PC-3 (cell line): Measurements from ENCODE around the gene SETBP1. TPM values are rescaled to one million over a fixed set of nuclear protein-coding genes. Genes with fewer than 3 reads are reported as not detected.
"Not testable (repeated sequence)": the region's sequence is repeated elsewhere in the genome, so short reads cannot be mapped to it uniquely, and the experiment has no call there.

Experiments
- ATAC-seq: fragments of 200-7000 bp; cut with Tn5 transposase; 2 replicates; pipeline ENCODE4 v1.9.1; 2020; ENCODE audit warnings: mild to moderate bottlenecking, moderate library complexity
- BruUV-seq: library from RNA; stranded (reverse); fragments of 400-500 nt; replicated peaks from 2 replicates; lab custom pipeline; 2021; lab: Mats Ljungman, UMichigan
- CTCF ChIA-PET: fragments of 300-600 bp; sonication (Branson Sonifier 250); formaldehyde crosslinking; loops from one replicate; lab custom pipeline; 2022; ENCODE audit warnings: antibody characterized with exemption; lab: Charles Lee
- POLR2A ChIA-PET: fragments of 300-600 bp; sonication (Branson Sonifier 250); formaldehyde crosslinking; loops from one replicate; lab custom pipeline; 2022; ENCODE audit warnings: antibody characterized with exemption; ENCODE audit not compliant: unreplicated experiment; lab: Charles Lee
- DNase-seq: peaks from one replicate; pipeline ENCODE4 v3.0.0-alpha.2; 2015
- H2AFZ ChIP-seq: fragments of 300-600 bp; sonication (generic); 2 replicates; pipeline ENCODE4 v1.6.0; 2016; ENCODE audit warnings: antibody characterized with exemption, low read length
- H3F3A ChIP-seq: fragments of 300-600 bp; sonication (generic); one replicate; pipeline ENCODE4 v1.6.0; 2017; ENCODE audit warnings: antibody characterized with exemption, low read length, control low read depth, mild to moderate bottlenecking; ENCODE audit not compliant: unreplicated experiment
- H3K27ac ChIP-seq: fragments of 300-600 bp; sonication (generic); 2 replicates; pipeline ENCODE4 v1.5.1; 2016; ENCODE audit warnings: mild to moderate bottlenecking, low read length
- H3K27me3 ChIP-seq: fragments of 300-600 bp; sonication (generic); 2 replicates; pipeline ENCODE4 v1.6.1; 2016; ENCODE audit warnings: low read length, mixed read lengths
- H3K36me3 ChIP-seq: fragments of 300-600 bp; sonication (generic); 2 replicates; pipeline ENCODE4 v1.6.1; 2016; ENCODE audit warnings: low read depth, mixed run types, low read length, mixed read lengths
- H3K4me1 ChIP-seq: fragments of 300-600 bp; sonication (generic); 2 replicates; pipeline ENCODE4 v1.5.1; 2016; ENCODE audit warnings: low read length; ENCODE audit not compliant: insufficient read depth
- H3K4me2 ChIP-seq: fragments of 300-600 bp; sonication (generic); 2 replicates; pipeline ENCODE4 v1.6.0; 2016; ENCODE audit warnings: low read length
- H3K4me3 ChIP-seq: fragments of 300-600 bp; sonication (generic); 2 replicates; pipeline ENCODE4 v1.5.1; 2016; ENCODE audit warnings: mild to moderate bottlenecking, low read length, mixed read lengths
- H3K79me2 ChIP-seq: fragments of 300-600 bp; sonication (generic); 2 replicates; pipeline ENCODE4 v1.6.1; 2017; ENCODE audit warnings: low read length, mixed read lengths
- H3K9ac ChIP-seq: fragments of 300-600 bp; sonication (generic); 2 replicates; pipeline ENCODE4 v1.6.0; 2016; ENCODE audit warnings: mild to moderate bottlenecking, low read length
- H3K9me2 ChIP-seq: fragments of 300-600 bp; sonication (generic); replicated peaks from 2 replicates; pipeline ENCODE4 v1.6.1; 2016; ENCODE audit warnings: mixed run types, low read length, mixed read lengths
- H3K9me3 ChIP-seq: fragments of 300-600 bp; sonication (generic); 2 replicates; pipeline ENCODE4 v1.6.1; 2016; ENCODE audit warnings: low read length, mixed read lengths
- H4K20me1 ChIP-seq: fragments of 300-600 bp; sonication (generic); 2 replicates; pipeline ENCODE4 v1.6.1; 2016; ENCODE audit warnings: low read length, mixed read lengths
- EZH2 ChIP-seq: fragments of 300-600 bp; sonication (generic); IDR thresholded peaks from one replicate; pipeline ENCODE4 v1.6.1; 2017; ENCODE audit warnings: antibody characterized with exemption, mild to moderate bottlenecking, low read length; ENCODE audit not compliant: unreplicated experiment
- EZH2phosphoT487 ChIP-seq: fragments of 300-600 bp; sonication (generic); IDR thresholded peaks from 2 replicates; pipeline ENCODE4 v1.6.1; 2018; ENCODE audit warnings: mild to moderate bottlenecking, antibody characterized with exemption, low read length, borderline replicate concordance
- intact Hi-C: fragments of 100-400 bp; cut with micrococcal nuclease; formaldehyde crosslinking; loops from 2 replicates; pipeline ENCODE4 v1.9.0; 2023
- total RNA-seq: library from RNA; depleted of rRNA; stranded (reverse); fragments of >200 nt; gene quantifications from 2 replicates; pipeline ENCODE4 v1.2.3, GENCODE V29; 2014
- TF ChIP-seq, protein P1 (sequence below): fragments of 300-600 bp; sonication (generic); conservative IDR thresholded peaks from 2 replicates; pipeline ENCODE4 v1.5.1; 2017; ENCODE audit warnings: antibody characterized with exemption, low read depth, mild to moderate bottlenecking, low read length

Gene SETBP1
- total RNA-seq, 1 experiment from 2014 or later: 2.3 TPM

- Histone ChIP-seq H3K36me3 (no peaks in the 10 kb centered on the region), H2AFZ (no peak overlapping the region), H3K79me2 (no peaks in the 10 kb centered on the region), H3K4me1 (no peaks in the 10 kb centered on the region), H3F3A (no peaks in the 10 kb centered on the region), H3K4me3 (no peak overlapping the region), H3K9me2 (no peaks in the 10 kb centered on the region), H4K20me1 (no peaks in the 10 kb centered on the region), H3K27me3 (no peaks in the 10 kb centered on the region), H3K4me2 (no peak overlapping the region), H3K9me3 (no peaks in the 10 kb centered on the region), H3K9ac (no peak overlapping the region), H3K27ac (no peak overlapping the region)
- TF ChIP-seq, protein P1, sequence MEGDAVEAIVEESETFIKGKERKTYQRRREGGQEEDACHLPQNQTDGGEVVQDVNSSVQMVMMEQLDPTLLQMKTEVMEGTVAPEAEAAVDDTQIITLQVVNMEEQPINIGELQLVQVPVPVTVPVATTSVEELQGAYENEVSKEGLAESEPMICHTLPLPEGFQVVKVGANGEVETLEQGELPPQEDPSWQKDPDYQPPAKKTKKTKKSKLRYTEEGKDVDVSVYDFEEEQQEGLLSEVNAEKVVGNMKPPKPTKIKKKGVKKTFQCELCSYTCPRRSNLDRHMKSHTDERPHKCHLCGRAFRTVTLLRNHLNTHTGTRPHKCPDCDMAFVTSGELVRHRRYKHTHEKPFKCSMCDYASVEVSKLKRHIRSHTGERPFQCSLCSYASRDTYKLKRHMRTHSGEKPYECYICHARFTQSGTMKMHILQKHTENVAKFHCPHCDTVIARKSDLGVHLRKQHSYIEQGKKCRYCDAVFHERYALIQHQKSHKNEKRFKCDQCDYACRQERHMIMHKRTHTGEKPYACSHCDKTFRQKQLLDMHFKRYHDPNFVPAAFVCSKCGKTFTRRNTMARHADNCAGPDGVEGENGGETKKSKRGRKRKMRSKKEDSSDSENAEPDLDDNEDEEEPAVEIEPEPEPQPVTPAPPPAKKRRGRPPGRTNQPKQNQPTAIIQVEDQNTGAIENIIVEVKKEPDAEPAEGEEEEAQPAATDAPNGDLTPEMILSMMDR: no peak
- no peak for TF ChIP-seq EZH2
- no peak for TF ChIP-seq EZH2phosphoT487
- ChIA-PET POLR2A (no interaction called here), CTCF (no interaction called here)
- no peak for DNase-seq
- intact Hi-C loops: no loop called here
- BruUV-seq: no TSS peak
- ATAC-seq: no peak
These were observed 117.9 kb downstream of the SETBP1 start for GRCh38 chr18:44798433-44799048.

- CTCF ChIA-PET: no interaction called here
- intact Hi-C loops: no loop called here
- POLR2A ChIA-PET: no interaction called here
- no peak overlapping the region for H2AFZ ChIP-seq
- no peak overlapping the region for H3K27ac ChIP-seq
- no peaks in the 10 kb centered on the region for H4K20me1 ChIP-seq
- no TSS peak for BruUV-seq
- no peak overlapping the region for H3K9ac ChIP-seq
- DNase-seq (no peak), ATAC-seq (no peak)
- H3K4me3 ChIP-seq: no peak overlapping the region
- H3K4me1 ChIP-seq: no peaks in the 10 kb centered on the region
- no peaks in the 10 kb centered on the region for H3K9me2 ChIP-seq
- no peaks in the 10 kb centered on the region for H3K27me3 ChIP-seq
- H3K9me3 ChIP-seq: no peaks in the 10 kb centered on the region
- no peaks in the 10 kb centered on the region for H3K79me2 ChIP-seq
- H3K36me3 ChIP-seq: no peaks in the 10 kb centered on the region
- no peaks in the 10 kb centered on the region for H3F3A ChIP-seq
- H3K4me2 ChIP-seq: no peak overlapping the region
- TF ChIP-seq EZH2phosphoT487 (no peak), EZH2 (no peak)
- TF ChIP-seq, protein P1: no peak
These were observed 118.8 kb downstream of the SETBP1 start for GRCh38 chr18:44799382-44799906.

DNA sequence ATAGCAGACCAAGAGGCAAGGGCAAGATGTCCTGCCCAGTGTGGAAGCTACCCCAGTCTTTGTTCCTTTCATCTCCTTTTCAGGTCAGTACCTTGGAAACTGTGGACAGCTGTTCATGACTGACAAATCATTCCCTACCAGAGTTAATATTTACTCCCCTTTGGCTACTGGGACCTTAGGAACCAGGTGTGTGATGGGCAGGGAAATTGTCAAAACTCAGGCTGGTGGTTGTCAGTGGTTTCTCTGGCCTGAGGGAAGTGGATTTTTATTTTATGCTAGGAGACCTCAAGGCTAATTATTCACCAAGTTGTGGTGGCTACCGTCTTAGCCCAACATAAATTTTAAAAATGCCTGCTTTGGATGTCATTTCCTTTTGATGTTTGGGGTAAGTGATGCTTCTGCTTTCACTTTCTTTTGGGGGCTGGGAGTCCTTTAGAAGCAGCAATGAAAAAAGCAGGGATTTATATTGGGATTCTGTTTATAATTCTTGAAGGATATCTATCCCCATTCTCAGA, 119.3 kb downstream of the SETBP1 start:
- no TSS peak for BruUV-seq
- TF ChIP-seq EZH2 (no peak), EZH2phosphoT487 (no peak)
- TF ChIP-seq, protein P1: no peak
- H3K4me2 ChIP-seq: no peak overlapping the region
- no peaks in the 10 kb centered on the region for H3K9me2 ChIP-seq
- H3K4me1 ChIP-seq: no peaks in the 10 kb centered on the region
- no peak overlapping the region for H2AFZ ChIP-seq
- intact Hi-C loops: no loop called here
- no peaks in the 10 kb centered on the region for H3K9me3 ChIP-seq
- ChIA-PET POLR2A (no interaction called here), CTCF (no interaction called here)
- no peaks in the 10 kb centered on the region for H3F3A ChIP-seq
- no peaks in the 10 kb centered on the region for H3K79me2 ChIP-seq
- H3K9ac ChIP-seq: no peak overlapping the region
- H3K36me3 ChIP-seq: no peaks in the 10 kb centered on the region
- DNase-seq (no peak), ATAC-seq (no peak)
- no peak overlapping the region for H3K27ac ChIP-seq
- no peaks in the 10 kb centered on the region for H4K20me1 ChIP-seq
- no peak overlapping the region for H3K4me3 ChIP-seq
- no peaks in the 10 kb centered on the region for H3K27me3 ChIP-seq

DNA sequence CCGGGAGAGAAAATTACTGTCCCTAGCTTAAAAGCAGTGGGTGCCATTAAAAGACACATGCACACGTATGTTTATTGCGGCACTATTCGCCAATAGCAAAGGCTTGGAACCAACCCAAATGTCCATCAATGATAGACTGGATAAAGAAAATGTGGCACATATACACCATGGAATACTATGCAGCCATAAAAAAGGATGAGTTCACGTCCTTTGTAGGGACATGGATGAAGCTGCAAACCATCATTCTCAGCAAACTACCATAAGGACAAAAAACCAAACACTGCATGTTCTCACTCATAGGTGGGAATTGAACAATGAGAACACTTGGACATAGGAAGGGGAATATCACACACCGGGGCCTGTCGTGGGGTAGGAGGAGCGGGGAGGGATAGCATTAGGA, 120.1 kb downstream of the SETBP1 start:
- H3K27me3 ChIP-seq, DNase-seq, H3F3A ChIP-seq, H3K4me1 ChIP-seq, H3K79me2 ChIP-seq, H3K36me3 ChIP-seq, CTCF ChIA-PET, H3K9me3 ChIP-seq, BruUV-seq, POLR2A ChIA-PET, H4K20me1 ChIP-seq, H2AFZ ChIP-seq, H3K4me2 ChIP-seq, H3K9ac ChIP-seq, H3K27ac ChIP-seq, ATAC-seq, H3K9me2 ChIP-seq, intact Hi-C loops, H3K4me3 ChIP-seq: not testable (repeated sequence)
